Pulmonary artery endothelial cell (primary cell): ENCODE data around the gene RGS7. TPM values are rescaled to one million over a fixed set of nuclear protein-coding genes. Genes with fewer than 3 reads are reported as not detected.

Experiments
- DNase-seq: peaks from one replicate; pipeline ENCODE4 v3.0.0-alpha.2; 2011; ENCODE audit warnings: low read depth, low spot score
- total RNA-seq: library from RNA; depleted of rRNA; stranded (reverse); fragments of >200 nt; gene quantifications from 2 replicates; pipeline ENCODE4 v1.2.3, GENCODE V29; 2014

The RGS7 gene
- total RNA-seq, 1 donor from 2014 or later = 0.40 TPM

DNA sequence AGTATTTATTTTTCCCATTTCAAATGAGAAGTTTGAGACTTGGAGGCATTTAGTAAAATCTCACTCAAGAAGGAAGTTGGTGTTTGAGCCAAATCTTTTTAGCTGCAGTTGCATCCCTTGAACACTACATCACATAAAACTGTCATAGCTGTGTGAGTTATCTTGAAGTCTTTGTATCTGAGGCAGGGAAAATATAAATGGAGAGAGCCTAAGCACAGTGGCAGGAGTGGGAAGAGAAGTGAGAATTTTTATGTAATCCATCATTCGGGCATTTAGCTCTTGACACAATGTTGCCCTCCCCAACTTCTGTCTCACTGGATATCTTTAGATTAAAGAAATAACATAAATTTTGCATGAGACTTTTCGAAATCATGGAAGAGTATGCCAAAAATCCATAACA, 509.7 kb downstream of the RGS7 start:
- no peak for DNase-seq

DNA sequence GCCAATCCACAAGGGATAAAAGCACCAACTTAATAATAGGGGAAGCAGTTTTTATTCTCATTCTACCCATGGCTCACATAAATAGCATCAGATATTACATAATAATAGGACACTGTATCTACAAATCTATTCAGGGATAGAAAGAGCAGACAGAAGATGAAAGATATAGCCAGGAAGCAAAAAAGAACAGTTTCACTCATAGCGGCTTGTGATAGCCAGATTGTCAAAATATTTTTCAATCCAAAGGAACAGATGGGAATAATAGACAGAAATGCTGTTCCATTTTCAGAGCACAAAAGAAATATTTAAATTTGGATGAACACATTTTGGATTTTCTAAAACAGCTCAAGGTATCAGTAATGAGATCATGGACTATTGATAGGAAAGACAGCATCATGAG, 512.5 kb downstream of the RGS7 start:
- DNase-seq = no peak

DNA sequence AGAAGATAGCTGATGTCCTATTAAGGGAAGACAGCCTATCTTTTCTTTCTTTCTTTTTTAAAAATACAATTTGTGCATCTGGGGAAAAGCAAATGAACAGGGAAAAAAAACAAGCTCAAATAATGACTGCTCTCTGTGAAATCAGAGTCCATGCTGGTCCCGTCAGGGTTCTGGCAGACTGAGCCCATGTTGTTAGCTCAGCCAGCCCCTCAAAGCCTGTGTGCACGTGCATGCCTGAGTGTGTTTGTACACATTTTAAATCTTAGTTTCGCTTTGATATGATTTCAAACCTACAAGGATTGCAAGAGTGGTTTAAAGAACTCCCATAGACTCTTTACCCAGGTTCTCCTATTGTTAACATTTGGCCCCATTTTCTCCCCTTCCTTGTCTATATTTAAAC, 513.2 kb downstream of the RGS7 start:
- no peak for DNase-seq

DNA sequence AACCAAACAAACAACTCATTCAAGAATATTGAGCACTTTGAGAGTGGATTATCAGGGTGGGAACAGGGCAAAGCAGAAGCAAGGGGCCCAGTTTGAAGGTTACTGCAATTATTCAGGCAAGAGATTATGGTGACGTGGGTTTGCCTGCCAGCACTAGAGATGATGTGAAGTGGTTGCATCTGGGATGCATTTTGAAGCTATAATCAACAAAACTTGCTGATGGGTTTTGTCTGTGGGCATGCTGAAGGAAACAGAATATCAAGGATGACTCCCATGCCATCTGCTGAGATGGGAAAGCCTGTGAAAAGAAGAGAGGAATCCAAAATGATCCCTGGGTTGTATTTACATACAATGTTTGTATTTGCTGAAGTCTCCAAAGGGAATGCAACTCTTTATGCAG, 520.7 kb downstream of the RGS7 start:
- DNase-seq = no peak

- no peak for DNase-seq
These were observed 521.7 kb downstream of the RGS7 start for GRCh38 chr1:240835291-240835690.

DNA sequence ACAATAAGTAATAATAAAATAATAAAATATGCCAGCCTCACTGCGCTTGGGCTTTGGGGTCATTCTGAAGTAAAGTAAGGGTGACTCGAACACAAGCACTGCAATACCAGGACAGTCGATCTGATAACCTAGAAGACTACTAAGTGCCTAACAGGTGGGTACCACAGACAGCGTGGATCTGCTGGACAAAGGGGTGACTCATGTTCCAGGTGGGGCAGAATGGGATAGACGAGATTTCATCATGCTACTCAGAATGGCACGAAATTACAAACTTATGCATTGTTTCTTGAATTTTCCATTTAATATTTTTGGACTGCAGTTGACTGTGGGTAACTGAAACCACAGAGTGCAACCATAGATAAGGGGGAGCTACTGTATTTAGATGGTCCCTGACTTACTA, 523.9 kb downstream of the RGS7 start:
- DNase-seq = no peak

- DNase-seq = no peak
These were observed 525.1 kb downstream of the RGS7 start for GRCh38 chr1:240831922-240832321.

- peak; percentile 35 for DNase-seq
These were observed 525.8 kb downstream of the RGS7 start for GRCh38 chr1:240831191-240831631.

GRCh38 chr1:240829487-240829886, 527.5 kb downstream of the RGS7 start:
- DNase-seq = no peak

- DNase-seq = no peak
These were observed 529.2 kb downstream of the RGS7 start for GRCh38 chr1:240827786-240828185.

DNA sequence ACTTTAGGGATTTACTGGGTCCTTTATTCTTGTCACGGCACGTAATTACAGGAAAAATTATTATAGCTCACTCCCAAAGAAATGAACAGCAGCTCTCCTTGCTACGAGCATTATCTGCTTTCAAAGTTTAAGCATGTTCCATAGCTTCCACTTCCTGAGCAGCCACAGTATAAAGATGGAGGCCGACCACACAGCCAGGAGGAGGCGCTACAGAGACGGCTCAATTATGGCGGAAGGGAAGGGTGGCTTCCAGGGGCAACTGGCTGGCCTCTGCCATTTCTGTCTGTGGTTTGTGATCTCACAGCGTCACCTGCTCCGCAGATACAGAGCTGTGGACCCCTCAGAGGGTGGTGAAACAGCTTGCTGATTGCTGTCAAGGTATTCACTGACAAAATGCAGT, 532.8 kb downstream of the RGS7 start:
- DNase-seq = no peak

DNA sequence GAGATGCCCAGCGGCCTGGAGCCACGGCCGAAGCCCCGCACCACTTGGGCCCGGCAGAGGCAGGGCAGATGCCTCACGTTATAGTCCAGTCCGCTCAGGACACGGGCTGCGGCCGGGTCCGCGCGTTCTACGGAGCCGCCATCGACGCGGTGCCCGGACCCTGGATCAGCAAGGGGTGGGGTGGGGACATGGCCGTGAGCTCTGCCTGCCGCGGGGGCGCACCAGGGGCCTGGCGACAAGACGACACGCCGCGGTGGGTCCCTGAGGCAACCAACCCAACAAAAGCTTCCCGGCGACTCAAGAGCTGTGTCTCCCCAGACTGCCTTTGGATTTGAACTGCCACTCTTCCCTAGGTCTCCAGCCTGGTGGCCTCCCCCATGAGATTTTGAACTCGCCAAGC, 533.6 kb downstream of the RGS7 start:
- DNase-seq = no peak

DNA sequence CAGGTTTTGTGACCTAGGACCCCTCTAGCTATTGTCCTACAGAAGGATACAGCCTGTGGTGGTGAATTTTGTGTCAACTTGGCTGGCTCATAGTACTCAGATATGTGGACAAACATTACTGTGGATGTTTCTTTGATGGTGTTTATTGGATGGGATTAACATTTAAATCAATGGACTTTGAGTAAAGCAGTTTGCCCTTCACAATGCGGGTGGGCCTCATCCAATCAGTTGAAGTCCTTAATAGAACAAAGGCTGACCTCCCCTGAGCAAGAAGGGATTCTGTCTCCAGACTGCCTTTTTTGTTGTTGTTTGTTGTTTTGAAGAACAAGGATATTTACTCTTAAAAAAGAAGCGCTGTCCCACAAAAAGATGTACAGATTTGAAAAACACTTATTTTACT, 535.1 kb downstream of the RGS7 start:
- no peak for DNase-seq

DNA sequence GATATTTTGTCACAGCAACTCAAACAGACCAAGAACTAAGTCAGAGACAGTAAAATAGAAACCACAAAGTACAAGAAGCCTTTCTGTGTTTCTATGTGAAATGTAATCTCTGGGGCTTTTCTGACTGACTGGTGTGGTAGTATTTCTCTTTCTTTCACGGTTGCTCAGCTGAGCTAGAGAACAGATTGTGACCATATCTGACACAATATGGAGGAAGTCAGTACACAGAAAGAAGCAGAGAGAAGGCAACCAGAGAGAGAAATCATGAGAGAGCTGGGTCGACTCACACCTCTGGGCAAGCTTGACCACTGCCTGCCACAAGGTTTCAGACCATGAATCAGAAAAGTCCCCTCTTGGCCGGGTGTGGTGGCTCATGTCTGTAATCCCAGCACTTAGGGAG, 536.2 kb downstream of the RGS7 start:
- no peak for DNase-seq

- no peak for DNase-seq
These were observed 540.5 kb downstream of the RGS7 start for GRCh38 chr1:240816472-240816871.

GRCh38 chr1:240813720-240814119, 543.3 kb downstream of the RGS7 start:
- DNase-seq = no peak

GRCh38 chr1:240811256-240811655, 545.7 kb downstream of the RGS7 start:
- no peak for DNase-seq

DNA sequence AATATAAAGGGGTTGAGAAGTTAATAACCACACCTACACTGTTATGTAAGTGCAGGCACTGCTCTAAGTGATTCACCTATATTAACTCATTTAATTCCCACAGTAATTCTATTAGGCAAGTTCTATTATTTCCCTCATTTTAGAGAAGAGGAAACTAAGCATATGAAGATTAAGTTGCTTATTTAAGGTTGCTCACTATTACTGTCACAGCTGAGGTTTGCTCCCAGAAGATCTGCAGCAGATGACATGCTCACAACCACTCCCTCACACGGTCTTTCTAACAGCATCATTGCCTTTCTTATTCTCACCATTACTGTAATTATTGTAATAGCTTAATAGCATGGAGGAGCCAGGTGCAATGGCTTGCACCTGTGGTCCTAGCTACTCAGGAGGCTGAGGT, 548.6 kb downstream of the RGS7 start:
- DNase-seq = no peak

- DNase-seq = no peak
These were observed 550.7 kb downstream of the RGS7 start for GRCh38 chr1:240806200-240806745.

DNA sequence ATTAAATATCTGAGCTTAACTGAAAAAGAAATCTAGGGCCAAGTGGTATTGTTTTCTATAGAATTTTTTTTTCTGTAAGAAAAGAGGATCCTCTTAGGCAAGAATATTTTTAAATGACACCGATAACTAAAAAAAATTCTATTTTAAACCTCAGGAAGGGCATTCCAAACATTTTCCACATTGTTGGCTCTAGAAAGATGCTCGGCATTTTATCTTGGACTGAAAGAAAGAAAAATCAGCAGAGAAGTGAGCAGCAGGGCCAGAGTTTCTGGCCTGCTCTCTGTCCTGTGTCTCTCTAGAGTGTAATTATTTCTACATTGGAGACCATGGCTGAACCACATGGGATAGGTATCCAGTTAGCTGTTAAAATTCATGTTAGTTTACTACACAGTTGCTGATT, 552.5 kb downstream of the RGS7 start:
- peak; percentile 0 for DNase-seq

DNA sequence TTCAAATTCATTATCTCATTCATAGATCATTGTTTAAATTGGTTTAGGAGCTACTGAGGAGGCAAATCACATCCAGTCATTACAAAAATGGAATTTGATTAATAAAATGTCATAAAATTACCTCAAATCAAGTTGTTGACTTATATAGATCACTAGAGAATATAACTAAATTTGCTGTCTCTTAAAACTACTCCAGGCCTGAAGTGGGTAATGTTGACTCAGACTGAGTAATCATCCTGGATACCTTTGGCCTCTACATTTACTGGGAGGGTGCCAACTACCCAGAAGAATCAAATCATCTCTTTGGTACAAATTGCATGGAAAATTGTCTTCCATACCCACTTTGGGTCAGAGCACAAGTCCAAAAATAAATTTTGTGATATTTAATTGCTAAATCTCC, 553.9 kb downstream of the RGS7 start:
- peak; percentile 26 for DNase-seq

- no peak for DNase-seq
These were observed 554.7 kb downstream of the RGS7 start for GRCh38 chr1:240802271-240802670.

- DNase-seq = no peak
These were observed 555.6 kb downstream of the RGS7 start for GRCh38 chr1:240801442-240801841.

GRCh38 chr1:240800291-240800690, 556.7 kb downstream of the RGS7 start:
- DNase-seq = no peak
